AG09309 (cell line): ENCODE data around the gene RCBTB2.
A peak's percentile ranks its signal among the peaks of the same experiment; 100 is the strongest.

ENCODE experiments used
- DNase-seq: peaks from one replicate; pipeline ENCODE4 v3.0.0-alpha.2; 2010; ENCODE audit warnings: low read depth
- H3K4me3 ChIP-seq: 2 replicates; pipeline ENCODE4 v1.5.1; 2011; ENCODE audit warnings: mild to moderate bottlenecking, low read depth, low read length, moderate library complexity; ENCODE audit not compliant: control insufficient read depth
- TF ChIP-seq, protein P1 (sequence below): IDR thresholded peaks from 2 replicates; pipeline ENCODE4 v1.5.1; 2011; ENCODE audit warnings: mild to moderate bottlenecking, low read depth, low read length, inconsistent platforms; ENCODE audit not compliant: insufficient read depth, control insufficient read depth; ENCODE audit errors: missing control alignments

RCBTB2 gene

DNA sequence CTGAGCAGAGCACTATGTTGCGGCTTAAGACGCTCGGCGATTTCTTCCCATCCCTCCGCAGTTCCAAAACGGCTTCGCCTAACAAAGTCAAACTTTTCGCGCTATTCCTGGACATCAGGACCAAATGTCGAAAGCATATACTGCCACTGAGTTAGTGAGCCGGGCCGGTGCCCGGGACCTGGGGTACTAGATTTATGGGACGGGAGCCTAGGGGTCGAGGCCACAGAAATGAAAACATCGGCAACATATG, 699 bp downstream of the RCBTB2 start:
- peak overlapping the region; percentile 52 for H3K4me3 ChIP-seq
- TF ChIP-seq, protein P1, sequence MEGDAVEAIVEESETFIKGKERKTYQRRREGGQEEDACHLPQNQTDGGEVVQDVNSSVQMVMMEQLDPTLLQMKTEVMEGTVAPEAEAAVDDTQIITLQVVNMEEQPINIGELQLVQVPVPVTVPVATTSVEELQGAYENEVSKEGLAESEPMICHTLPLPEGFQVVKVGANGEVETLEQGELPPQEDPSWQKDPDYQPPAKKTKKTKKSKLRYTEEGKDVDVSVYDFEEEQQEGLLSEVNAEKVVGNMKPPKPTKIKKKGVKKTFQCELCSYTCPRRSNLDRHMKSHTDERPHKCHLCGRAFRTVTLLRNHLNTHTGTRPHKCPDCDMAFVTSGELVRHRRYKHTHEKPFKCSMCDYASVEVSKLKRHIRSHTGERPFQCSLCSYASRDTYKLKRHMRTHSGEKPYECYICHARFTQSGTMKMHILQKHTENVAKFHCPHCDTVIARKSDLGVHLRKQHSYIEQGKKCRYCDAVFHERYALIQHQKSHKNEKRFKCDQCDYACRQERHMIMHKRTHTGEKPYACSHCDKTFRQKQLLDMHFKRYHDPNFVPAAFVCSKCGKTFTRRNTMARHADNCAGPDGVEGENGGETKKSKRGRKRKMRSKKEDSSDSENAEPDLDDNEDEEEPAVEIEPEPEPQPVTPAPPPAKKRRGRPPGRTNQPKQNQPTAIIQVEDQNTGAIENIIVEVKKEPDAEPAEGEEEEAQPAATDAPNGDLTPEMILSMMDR = no peak
- DNase-seq = no peak

DNA sequence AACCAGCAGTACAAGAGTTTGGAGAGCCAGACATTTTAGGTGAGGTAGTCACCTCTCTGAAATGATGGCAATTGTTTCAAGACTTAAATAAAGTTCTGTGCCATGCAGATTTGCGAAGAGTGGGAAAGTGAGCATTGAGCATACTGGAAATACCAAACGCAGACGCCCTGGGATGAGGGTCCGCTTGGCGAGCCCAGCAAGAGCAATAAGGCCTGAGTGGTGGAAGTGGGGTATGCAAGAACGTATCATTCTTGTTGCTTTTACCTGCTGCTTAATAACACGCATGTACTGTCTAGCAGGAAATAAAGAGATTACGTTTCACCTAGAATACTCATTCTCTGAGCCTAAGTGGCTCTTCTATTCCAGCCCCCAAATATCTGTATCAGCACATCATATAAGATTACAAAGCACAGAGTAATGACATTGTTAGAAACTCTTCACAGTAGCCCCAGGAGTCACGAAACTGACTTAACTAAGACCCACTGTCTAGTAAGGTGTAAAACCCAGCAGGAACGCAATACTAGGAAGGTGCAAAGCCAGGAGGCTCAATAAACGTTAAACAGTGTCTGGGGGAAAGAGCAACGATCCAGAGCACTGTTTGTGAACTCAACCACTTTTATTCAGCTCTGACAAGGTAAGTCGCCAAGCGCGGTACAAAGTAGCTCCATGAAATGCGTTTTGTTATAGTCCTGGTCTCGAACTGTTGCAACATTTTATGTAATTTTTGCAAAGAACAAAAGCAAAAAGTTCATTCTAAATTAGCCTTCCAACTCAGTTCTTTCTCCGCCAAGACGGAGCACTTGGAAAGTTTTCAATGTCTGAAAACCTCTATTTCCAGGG, 1.2 kb downstream of the RCBTB2 start:
- TF ChIP-seq, protein P1 = no peak
- peak overlapping the region; percentile 52 for H3K4me3 ChIP-seq
- no peak for DNase-seq

DNA sequence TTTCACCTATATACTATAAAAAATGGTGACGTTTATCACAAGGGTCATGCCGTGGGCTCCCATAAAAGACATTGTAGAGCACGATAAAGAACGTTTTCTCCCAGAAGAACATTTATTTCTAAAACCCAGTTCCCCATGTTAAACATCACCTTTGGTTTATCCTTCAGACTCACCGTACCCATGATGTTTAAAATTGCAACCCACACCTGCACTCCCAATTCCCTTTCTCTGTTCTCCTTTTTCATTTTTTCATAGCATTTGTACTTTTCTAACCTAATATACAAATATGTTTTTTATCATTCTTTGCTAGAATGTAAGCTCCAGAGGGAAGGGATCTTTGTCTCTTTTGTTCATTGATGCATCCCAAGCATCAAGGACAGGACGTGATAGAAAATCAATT, 2.0 kb downstream of the RCBTB2 start:
- DNase-seq = no peak
- TF ChIP-seq, protein P1 = no peak
- H3K4me3 ChIP-seq = no peak overlapping the region

DNA sequence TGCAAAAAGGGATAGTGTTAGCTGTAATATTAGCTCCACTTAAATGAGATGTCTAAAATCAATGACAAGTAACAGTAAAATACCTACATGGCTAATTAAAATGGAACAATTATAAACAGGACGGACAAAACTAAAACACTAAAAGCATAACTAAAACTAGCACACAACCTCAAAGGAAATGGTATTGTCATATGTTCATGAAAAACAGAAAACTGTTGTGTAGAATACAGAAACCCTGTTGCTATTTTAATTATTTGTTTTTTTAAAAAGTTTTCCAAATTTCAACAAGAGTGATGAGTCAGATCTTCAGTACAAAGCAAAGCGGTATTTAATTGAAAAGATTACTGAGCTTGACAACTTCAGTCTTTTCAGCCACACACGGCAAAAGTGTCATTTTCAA, 4.2 kb downstream of the RCBTB2 start:
- TF ChIP-seq, protein P1 = no peak

DNA sequence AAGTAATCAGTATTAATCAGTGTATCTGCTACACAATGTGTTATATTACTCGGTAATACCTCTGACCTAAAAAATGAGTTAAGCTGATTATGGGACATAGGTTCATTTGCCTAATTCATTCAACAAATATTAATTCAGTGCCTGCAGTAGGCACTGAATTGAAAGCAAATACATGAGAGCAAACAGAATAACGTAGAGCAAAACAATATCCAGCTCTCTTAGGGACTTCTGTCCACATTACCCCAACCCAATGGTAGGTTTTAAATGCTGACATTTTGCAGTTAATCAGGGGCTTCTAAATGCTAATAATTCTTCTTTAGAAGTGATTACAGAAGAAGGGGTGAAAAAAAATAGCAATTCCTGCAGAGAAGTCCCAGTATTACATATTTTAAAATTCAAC, 4.9 kb downstream of the RCBTB2 start:
- TF ChIP-seq, protein P1 = no peak
- no peak for DNase-seq
- no peak overlapping the region for H3K4me3 ChIP-seq

More for the DNA sequence above, 4.2 kb downstream of the RCBTB2 start:
- no peak overlapping the region for H3K4me3 ChIP-seq
- no peak for DNase-seq

DNA sequence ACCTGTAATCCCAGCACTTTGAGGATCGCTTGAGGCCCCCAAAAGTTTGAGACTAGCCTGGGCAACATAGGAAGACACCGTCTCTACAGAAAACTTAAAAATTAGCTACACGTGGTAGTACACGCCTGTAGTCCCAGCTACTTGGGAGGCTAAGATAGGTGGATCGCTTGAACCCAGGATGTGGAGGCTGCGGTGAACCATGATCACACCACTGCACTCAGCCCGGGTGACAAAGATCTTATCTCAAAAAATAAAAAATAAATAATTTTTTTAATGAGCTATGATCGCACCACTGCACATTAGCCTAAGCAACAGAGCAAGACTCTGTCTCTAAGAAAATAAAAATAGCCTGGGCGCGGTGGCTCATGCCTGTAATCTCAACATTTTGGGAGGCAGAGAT, 6.6 kb downstream of the RCBTB2 start:
- DNase-seq = no peak
- TF ChIP-seq, protein P1 = no peak
- no peak overlapping the region for H3K4me3 ChIP-seq
